ENCODE data around the gene XK. TPM values are rescaled to one million over a fixed set of nuclear protein-coding genes. Genes with fewer than 3 reads are reported as not detected.

XK gene
- total and polyA plus RNA-seq, 2 experiments from 2014 or later: not detected

- H3K79me2 ChIP-seq (ENCODE audit: insufficient read depth): no peaks in the 10 kb centered on the region
- in situ Hi-C loops (cut with MboI): no loop called here
- 7 to 15% methylated on average over 2 of the region's 2 CpGs for WGBS, 2 experiments (ENCODE audit: low coverage in 1 of 2, low lambda C conversion rate in 2 of 2, missing lambda C conversion rate in 2 of 2)
These were observed 66.7 kb downstream of the XK start for GRCh38 chrX:37752281-37752680.

GRCh38 chrX:37752936-37753335, 67.3 kb downstream of the XK start:
- H3K79me2 ChIP-seq (ENCODE audit: insufficient read depth): no peaks in the 10 kb centered on the region
- H3K9me2 ChIP-seq (ENCODE audit: insufficient read depth): no peaks in the 10 kb centered on the region
- no peak overlapping the region for H2AFZ ChIP-seq
- TF ChIP-seq EZH2phosphoT487 (IDR thresholded peaks at IDR 0.05; ENCODE audit: insufficient read depth, low read depth) (no peak), EZH2 (IDR thresholded peaks at IDR 0.05; ENCODE audit: insufficient read depth, poor library complexity, severe bottlenecking) (no peak)
- no peaks in the 10 kb centered on the region for H3F3A ChIP-seq (ENCODE audit: insufficient read depth)
- H3K4me3 ChIP-seq: no peak overlapping the region
- no peaks in the 10 kb centered on the region for H4K20me1 ChIP-seq (ENCODE audit: insufficient read depth)
- no peak overlapping the region for H3K4me2 ChIP-seq (ENCODE audit: unreplicated experiment)
- H3K36me3 ChIP-seq (ENCODE audit: low read depth): no peaks in the 10 kb centered on the region
- H3K9ac ChIP-seq: no peak overlapping the region
- no peaks in the 10 kb centered on the region for H3K4me1 ChIP-seq (ENCODE audit: insufficient read depth)
- in situ Hi-C loops (cut with MboI): no loop called here
- no peak overlapping the region for H3K27ac ChIP-seq
- no peaks in the 10 kb centered on the region for H3K27me3 ChIP-seq (replicated peaks; ENCODE audit: insufficient read depth)
- no peaks in the 10 kb centered on the region for H3K9me3 ChIP-seq (ENCODE audit: low read depth)
- DNase-seq: no peak

More at GRCh38 chrX:37752281-37752680, 66.7 kb downstream of the XK start:
- TF ChIP-seq EZH2 (IDR thresholded peaks at IDR 0.05; ENCODE audit: insufficient read depth, poor library complexity, severe bottlenecking) (no peak), EZH2phosphoT487 (IDR thresholded peaks at IDR 0.05; ENCODE audit: insufficient read depth, low read depth) (no peak)
- H3K27me3 ChIP-seq (replicated peaks; ENCODE audit: insufficient read depth): no peaks in the 10 kb centered on the region
- no peak for DNase-seq
- H2AFZ ChIP-seq: no peak overlapping the region
- H3K9me2 ChIP-seq (ENCODE audit: insufficient read depth): no peaks in the 10 kb centered on the region
- H3F3A ChIP-seq (ENCODE audit: insufficient read depth): no peaks in the 10 kb centered on the region
- no peaks in the 10 kb centered on the region for H3K36me3 ChIP-seq (ENCODE audit: low read depth)
- H3K9ac ChIP-seq: no peak overlapping the region
- H3K27ac ChIP-seq: no peak overlapping the region
- H3K9me3 ChIP-seq (ENCODE audit: low read depth): no peaks in the 10 kb centered on the region
- no peaks in the 10 kb centered on the region for H4K20me1 ChIP-seq (ENCODE audit: insufficient read depth)
- H3K4me3 ChIP-seq: no peak overlapping the region
- no peaks in the 10 kb centered on the region for H3K4me1 ChIP-seq (ENCODE audit: insufficient read depth)
- no peak overlapping the region for H3K4me2 ChIP-seq (ENCODE audit: unreplicated experiment)

GRCh38 chrX:37753384-37753783, 67.8 kb downstream of the XK start:
- Histone ChIP-seq H3K4me1 (ENCODE audit: insufficient read depth) (no peaks in the 10 kb centered on the region), H3K79me2 (ENCODE audit: insufficient read depth) (no peaks in the 10 kb centered on the region), H3K9me3 (ENCODE audit: low read depth) (no peaks in the 10 kb centered on the region), H3K9me2 (ENCODE audit: insufficient read depth) (no peaks in the 10 kb centered on the region), H3K4me2 (ENCODE audit: unreplicated experiment) (no peak overlapping the region), H4K20me1 (ENCODE audit: insufficient read depth) (no peaks in the 10 kb centered on the region), H3K27me3 (replicated peaks; ENCODE audit: insufficient read depth) (no peaks in the 10 kb centered on the region), H3K36me3 (ENCODE audit: low read depth) (no peaks in the 10 kb centered on the region), H3F3A (ENCODE audit: insufficient read depth) (no peaks in the 10 kb centered on the region), H3K4me3 (no peak overlapping the region), H3K9ac (no peak overlapping the region), H2AFZ (no peak overlapping the region), H3K27ac (no peak overlapping the region)
- TF ChIP-seq EZH2 (IDR thresholded peaks at IDR 0.05; ENCODE audit: insufficient read depth, poor library complexity, severe bottlenecking): no peak
- no peak for TF ChIP-seq EZH2phosphoT487 (IDR thresholded peaks at IDR 0.05; ENCODE audit: insufficient read depth, low read depth)
- no peak for DNase-seq
- in situ Hi-C loops (cut with MboI): no loop called here
- 58 to 68% methylated on average over 2 of the region's 2 CpGs for WGBS, 2 experiments (ENCODE audit: low coverage in 1 of 2, low lambda C conversion rate in 2 of 2, missing lambda C conversion rate in 2 of 2)

GRCh38 chrX:37754516-37754915, 68.9 kb downstream of the XK start:
- Histone ChIP-seq H4K20me1 (ENCODE audit: insufficient read depth) (no peaks in the 10 kb centered on the region), H3K4me3 (no peak overlapping the region), H3K4me1 (ENCODE audit: insufficient read depth) (no peaks in the 10 kb centered on the region), H3K36me3 (ENCODE audit: low read depth) (no peaks in the 10 kb centered on the region), H3K9me3 (ENCODE audit: low read depth) (no peaks in the 10 kb centered on the region), H3K9me2 (ENCODE audit: insufficient read depth) (no peaks in the 10 kb centered on the region), H3K27me3 (replicated peaks; ENCODE audit: insufficient read depth) (no peaks in the 10 kb centered on the region), H3K27ac (no peak overlapping the region), H3K4me2 (ENCODE audit: unreplicated experiment) (no peak overlapping the region), H3K9ac (no peak overlapping the region), H2AFZ (no peak overlapping the region), H3F3A (ENCODE audit: insufficient read depth) (no peaks in the 10 kb centered on the region), H3K79me2 (ENCODE audit: insufficient read depth) (no peaks in the 10 kb centered on the region)
- in situ Hi-C loops (cut with MboI): no loop called here
- WGBS, 2 experiments (ENCODE audit: low coverage in 1 of 2, low lambda C conversion rate in 2 of 2, missing lambda C conversion rate in 2 of 2): 57 to 61% methylated on average over 2 of the region's 2 CpGs
- no peak for DNase-seq
- TF ChIP-seq EZH2 (IDR thresholded peaks at IDR 0.05; ENCODE audit: insufficient read depth, poor library complexity, severe bottlenecking) (no peak), EZH2phosphoT487 (IDR thresholded peaks at IDR 0.05; ENCODE audit: insufficient read depth, low read depth) (no peak)

- no peak for TF ChIP-seq EZH2phosphoT487 (IDR thresholded peaks at IDR 0.05; ENCODE audit: insufficient read depth, low read depth)
- in situ Hi-C loops (cut with MboI): no loop called here
These were observed 69.4 kb downstream of the XK start for GRCh38 chrX:37755025-37755424.

More at GRCh38 chrX:37755025-37755424, 69.4 kb downstream of the XK start:
- H3K4me2 ChIP-seq (ENCODE audit: unreplicated experiment): no peak overlapping the region
- H3K9ac ChIP-seq: no peak overlapping the region
- no peak overlapping the region for H2AFZ ChIP-seq
- H3K4me3 ChIP-seq: no peak overlapping the region
- no peaks in the 10 kb centered on the region for H3K9me3 ChIP-seq (ENCODE audit: low read depth)
- no peaks in the 10 kb centered on the region for H3K9me2 ChIP-seq (ENCODE audit: insufficient read depth)
- H3K27me3 ChIP-seq (replicated peaks; ENCODE audit: insufficient read depth): no peaks in the 10 kb centered on the region
- H3F3A ChIP-seq (ENCODE audit: insufficient read depth): no peaks in the 10 kb centered on the region
- H3K27ac ChIP-seq: no peak overlapping the region
- no peak for DNase-seq
- H3K36me3 ChIP-seq (ENCODE audit: low read depth): no peaks in the 10 kb centered on the region
- no peaks in the 10 kb centered on the region for H3K79me2 ChIP-seq (ENCODE audit: insufficient read depth)
- H4K20me1 ChIP-seq (ENCODE audit: insufficient read depth): no peaks in the 10 kb centered on the region
- no peaks in the 10 kb centered on the region for H3K4me1 ChIP-seq (ENCODE audit: insufficient read depth)
